Liver (tissue), 3 donors: ENCODE results near the gene CUZD1.

Source experiments
- EGR1 ChIP-seq, 2 donors: IDR thresholded peaks; 2 replicates each; pipeline ENCODE4 v1.6.1; 2016 to 2018; ENCODE audit warnings: antibody characterized with exemption in 2 of 2, low read depth in 2 of 2
- GABPA ChIP-seq, 2 donors: IDR thresholded peaks in 1 of 2; conservative IDR thresholded peaks in 1 of 2; 2 replicates each; pipeline ENCODE4 v1.6.1; 2016; ENCODE audit warnings: antibody characterized with exemption in 2 of 2, mild to moderate bottlenecking in 1 of 2, moderate library complexity in 1 of 2
- HNF4G ChIP-seq: IDR thresholded peaks from 2 replicates; pipeline ENCODE4 v1.6.1; 2016; ENCODE audit warnings: antibody characterized with exemption
- JUND ChIP-seq, 2 donors: IDR thresholded peaks; 2 replicates each; pipeline ENCODE4 v1.6.1; 2016; ENCODE audit warnings: antibody characterized with exemption in 2 of 2
- MAX ChIP-seq: IDR thresholded peaks from 2 replicates; pipeline ENCODE4 v1.6.1; 2016; ENCODE audit warnings: antibody characterized with exemption
- NR2F2 ChIP-seq: IDR thresholded peaks from 2 replicates; pipeline ENCODE4 v1.6.1; 2016; ENCODE audit warnings: antibody characterized with exemption
- RAD21 ChIP-seq, 2 donors: IDR thresholded peaks; 2 replicates each; pipeline ENCODE4 v1.6.1; 2016; ENCODE audit warnings: antibody characterized with exemption in 2 of 2, mild to moderate bottlenecking in 2 of 2
- REST ChIP-seq: IDR thresholded peaks from 2 replicates; pipeline ENCODE4 v1.6.1; 2016; ENCODE audit warnings: antibody characterized with exemption, mild to moderate bottlenecking
- RXRA ChIP-seq, 2 donors: IDR thresholded peaks; 2 replicates each; pipeline ENCODE4 v1.6.1; 2017 to 2018; ENCODE audit warnings: antibody characterized with exemption in 2 of 2, mild to moderate bottlenecking in 1 of 2
- TAF1 ChIP-seq: conservative IDR thresholded peaks from 2 replicates; pipeline ENCODE4 v1.6.1; 2016; ENCODE audit warnings: antibody characterized with exemption, mild to moderate bottlenecking
- TF ChIP-seq, protein P1 (sequence below): fragments of 150-350 bp; IDR thresholded peaks from 2 replicates; pipeline ENCODE4 v1.5.1; 2017; ENCODE audit warnings: improper control_type of control experiment, low read depth, low read length; ENCODE audit not compliant: missing input control
- donor health status: healthy.
- donor health status: healthy.

GRCh38 chr10:122864901-122865300, 19.2 kb upstream of the CUZD1 start:
- TF ChIP-seq, protein P1, sequence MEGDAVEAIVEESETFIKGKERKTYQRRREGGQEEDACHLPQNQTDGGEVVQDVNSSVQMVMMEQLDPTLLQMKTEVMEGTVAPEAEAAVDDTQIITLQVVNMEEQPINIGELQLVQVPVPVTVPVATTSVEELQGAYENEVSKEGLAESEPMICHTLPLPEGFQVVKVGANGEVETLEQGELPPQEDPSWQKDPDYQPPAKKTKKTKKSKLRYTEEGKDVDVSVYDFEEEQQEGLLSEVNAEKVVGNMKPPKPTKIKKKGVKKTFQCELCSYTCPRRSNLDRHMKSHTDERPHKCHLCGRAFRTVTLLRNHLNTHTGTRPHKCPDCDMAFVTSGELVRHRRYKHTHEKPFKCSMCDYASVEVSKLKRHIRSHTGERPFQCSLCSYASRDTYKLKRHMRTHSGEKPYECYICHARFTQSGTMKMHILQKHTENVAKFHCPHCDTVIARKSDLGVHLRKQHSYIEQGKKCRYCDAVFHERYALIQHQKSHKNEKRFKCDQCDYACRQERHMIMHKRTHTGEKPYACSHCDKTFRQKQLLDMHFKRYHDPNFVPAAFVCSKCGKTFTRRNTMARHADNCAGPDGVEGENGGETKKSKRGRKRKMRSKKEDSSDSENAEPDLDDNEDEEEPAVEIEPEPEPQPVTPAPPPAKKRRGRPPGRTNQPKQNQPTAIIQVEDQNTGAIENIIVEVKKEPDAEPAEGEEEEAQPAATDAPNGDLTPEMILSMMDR: no peak
- TF ChIP-seq MAX (no peak), RXRA (IDR thresholded peaks at IDR 0.05) (no peak), HNF4G (no peak), EGR1 (IDR thresholded peaks at IDR 0.05; ENCODE audit: low read depth in 2 of 2) (no peak), TAF1 (no peak), REST (no peak), RAD21 (IDR thresholded peaks at IDR 0.05) (no peak), GABPA (IDR thresholded peaks at IDR 0.05 in 1 of 2, conservative IDR thresholded peaks at IDR 0.05 in 1 of 2) (no peak), NR2F2 (no peak), JUND (IDR thresholded peaks at IDR 0.05) (no peak)
